Activated CD4-positive, alpha-beta T cell treated with anti-CD3 and anti-CD28 coated beads, Interleukin-2, amount 50 U/mL, for 24 hours (primary cell): ENCODE measurements around the gene ST6GALNAC1.

Source experiments
- DNase-seq, 2 donors: peaks; one replicate each; pipeline ENCODE4 v3.0.0-alpha.2; 2020; ENCODE audit warnings: low read depth in 1 of 2, low spot score in 1 of 2

The ST6GALNAC1 gene

GRCh38 chr17:76643553-76644148 lies at the start of gene ST6GALNAC1:
TSS of gene ST6GALNAC1 (minus strand) at chr17:76643757. CDS start at chr17:76643638, 119 bp downstream.
- peak in 1 of 2 donors; percentile 20 for DNase-seq

- DNase-seq = no peak
These were observed 48.0 kb upstream of the ST6GALNAC1 start for GRCh38 chr17:76691379-76692191.

GRCh38 chr17:76690596-76691280 lies 47.2 kb upstream of the ST6GALNAC1 start:
- no peak for DNase-seq

- DNase-seq = no peak
These were observed 46.3 kb upstream of the ST6GALNAC1 start for GRCh38 chr17:76689859-76690258.

GRCh38 chr17:76688165-76688622 lies 44.6 kb upstream of the ST6GALNAC1 start:
- DNase-seq = no peak

- DNase-seq = no peak
These were observed 44.0 kb upstream of the ST6GALNAC1 start for GRCh38 chr17:76687298-76688164.

- DNase-seq = no peak
These were observed 43.2 kb upstream of the ST6GALNAC1 start for GRCh38 chr17:76686538-76687297.

GRCh38 chr17:76685846-76686245 lies 42.3 kb upstream of the ST6GALNAC1 start:
- no peak for DNase-seq

GRCh38 chr17:76685366-76685765 lies 41.8 kb upstream of the ST6GALNAC1 start:
- DNase-seq = no peak

- DNase-seq = no peak
These were observed 41.2 kb upstream of the ST6GALNAC1 start for GRCh38 chr17:76684756-76685155.

- DNase-seq = no peak
These were observed 40.6 kb upstream of the ST6GALNAC1 start for GRCh38 chr17:76683921-76684745.

GRCh38 chr17:76683011-76683755 lies 39.6 kb upstream of the ST6GALNAC1 start:
- DNase-seq = no peak

- DNase-seq = no peak
These were observed 38.7 kb upstream of the ST6GALNAC1 start for GRCh38 chr17:76682296-76682695.

GRCh38 chr17:76681222-76682137 lies 37.9 kb upstream of the ST6GALNAC1 start:
- peak; percentile 30 to 44 for DNase-seq

- no peak for DNase-seq
These were observed 35.7 kb upstream of the ST6GALNAC1 start for GRCh38 chr17:76679239-76679638.

GRCh38 chr17:76678330-76678729 lies 34.8 kb upstream of the ST6GALNAC1 start:
- no peak for DNase-seq

- no peak for DNase-seq
These were observed 33.8 kb upstream of the ST6GALNAC1 start for GRCh38 chr17:76677406-76677805.

GRCh38 chr17:76676629-76677028 lies 33.1 kb upstream of the ST6GALNAC1 start:
- no peak for DNase-seq
